IPS-20b (cell line): Measurements from ENCODE around the gene KHDC1.
"Not testable (repeated sequence)": the region's sequence is repeated elsewhere in the genome, so short reads cannot be mapped to it uniquely, and the experiment has no call there.

Source experiments
- H3K27ac ChIP-seq: one replicate; pipeline ENCODE4 v1.5.1; 2013; ENCODE audit warnings: low read length
- H3K27me3 ChIP-seq: 2 replicates; pipeline ENCODE4 v1.6.1; 2013; ENCODE audit warnings: mild to moderate bottlenecking, low read length, inconsistent platforms; ENCODE audit not compliant: insufficient read depth
- H3K36me3 ChIP-seq: 2 replicates; pipeline ENCODE4 v1.6.1; 2013; ENCODE audit warnings: low read depth, mild to moderate bottlenecking, inconsistent platforms, low read length, moderate library complexity; ENCODE audit not compliant: insufficient read depth
- H3K4me1 ChIP-seq: 2 replicates; pipeline ENCODE4 v1.6.1; 2013; ENCODE audit warnings: mild to moderate bottlenecking, control low read depth, inconsistent platforms, low read length, moderate library complexity; ENCODE audit not compliant: insufficient read depth
- H3K4me3 ChIP-seq: 2 replicates; pipeline ENCODE4 v1.5.1; 2013; ENCODE audit warnings: mild to moderate bottlenecking, low read length, inconsistent platforms
- H3K9ac ChIP-seq: 2 replicates; pipeline ENCODE4 v1.6.1; 2013; ENCODE audit warnings: low read depth, mild to moderate bottlenecking, inconsistent platforms, low read length, moderate library complexity
- H3K9me3 ChIP-seq: 2 replicates; pipeline ENCODE4 v1.6.1; 2013; ENCODE audit warnings: mild to moderate bottlenecking, low read depth, low read length, inconsistent platforms; ENCODE audit not compliant: insufficient read depth

KHDC1 gene

GRCh38 chr6:73242001-73242400 lies 21.0 kb downstream of the KHDC1 start:
- Histone ChIP-seq H3K27ac (no peak overlapping the region), H3K36me3 (no peaks in the 10 kb centered on the region), H3K4me3 (no peak overlapping the region), H3K9me3 (no peaks in the 10 kb centered on the region), H3K4me1 (no peaks in the 10 kb centered on the region), H3K9ac (no peak overlapping the region), H3K27me3 (no peaks in the 10 kb centered on the region)

- no peaks in the 10 kb centered on the region for H3K36me3 ChIP-seq
- H3K4me3 ChIP-seq: no peak overlapping the region
- H3K9me3 ChIP-seq: no peaks in the 10 kb centered on the region
- H3K27ac ChIP-seq: no peak overlapping the region
- H3K27me3 ChIP-seq: no peaks in the 10 kb centered on the region
- H3K9ac ChIP-seq: no peak overlapping the region
- H3K4me1 ChIP-seq: no peaks in the 10 kb centered on the region
Observed at GRCh38 chr6:73240730-73241129, 22.3 kb downstream of the KHDC1 start.

GRCh38 chr6:73236144-73236750 lies 26.7 kb downstream of the KHDC1 start:
- Histone ChIP-seq H3K4me3 (no peak overlapping the region), H3K4me1 (no peaks in the 10 kb centered on the region), H3K27ac (no peak overlapping the region), H3K27me3 (no peaks in the 10 kb centered on the region), H3K9ac (no peak overlapping the region), H3K9me3 (no peaks in the 10 kb centered on the region), H3K36me3 (no peaks in the 10 kb centered on the region)

- Histone ChIP-seq H3K36me3 (no peaks in the 10 kb centered on the region), H3K4me3 (no peak overlapping the region), H3K9me3 (no peaks in the 10 kb centered on the region), H3K4me1 (no peaks in the 10 kb centered on the region), H3K27me3 (no peaks in the 10 kb centered on the region), H3K9ac (no peak overlapping the region), H3K27ac (no peak overlapping the region)
Observed at GRCh38 chr6:73234733-73235132, 28.3 kb downstream of the KHDC1 start.

GRCh38 chr6:73233971-73234370 lies 29.0 kb downstream of the KHDC1 start:
- H3K4me1 ChIP-seq, H3K9ac ChIP-seq, H3K27ac ChIP-seq, H3K4me3 ChIP-seq, H3K27me3 ChIP-seq, H3K36me3 ChIP-seq, H3K9me3 ChIP-seq: not testable (repeated sequence)

- no peak overlapping the region for H3K9ac ChIP-seq
- H3K4me1 ChIP-seq: no peaks in the 10 kb centered on the region
- no peak overlapping the region for H3K27ac ChIP-seq
- no peaks in the 10 kb centered on the region for H3K9me3 ChIP-seq
- H3K27me3 ChIP-seq: no peaks in the 10 kb centered on the region
- H3K36me3 ChIP-seq: no peaks in the 10 kb centered on the region
- no peak overlapping the region for H3K4me3 ChIP-seq
Observed at GRCh38 chr6:73233048-73233447, 29.9 kb downstream of the KHDC1 start.

- Histone ChIP-seq H3K9me3 (no peaks in the 10 kb centered on the region), H3K36me3 (no peaks in the 10 kb centered on the region), H3K4me1 (no peaks in the 10 kb centered on the region), H3K9ac (no peak overlapping the region), H3K27me3 (no peaks in the 10 kb centered on the region), H3K4me3 (no peak overlapping the region), H3K27ac (no peak overlapping the region)
Observed at GRCh38 chr6:73231986-73232391, 31.0 kb downstream of the KHDC1 start.

- no peak overlapping the region for H3K27ac ChIP-seq
- H3K4me1 ChIP-seq: no peaks in the 10 kb centered on the region
- H3K27me3 ChIP-seq: no peaks in the 10 kb centered on the region
- H3K9ac ChIP-seq: no peak overlapping the region
- H3K36me3 ChIP-seq: no peaks in the 10 kb centered on the region
- H3K9me3 ChIP-seq: no peaks in the 10 kb centered on the region
- no peak overlapping the region for H3K4me3 ChIP-seq
Observed at GRCh38 chr6:73227606-73228255, 35.3 kb downstream of the KHDC1 start.

- Histone ChIP-seq H3K27me3 (no peaks in the 10 kb centered on the region), H3K9me3 (no peaks in the 10 kb centered on the region), H3K36me3 (no peaks in the 10 kb centered on the region), H3K9ac (no peak within 1 kb of the TSS), H3K4me3 (no peak within 1 kb of the TSS), H3K4me1 (no peaks in the 10 kb centered on the region), H3K27ac (no peak within 1 kb of the TSS)
Observed at GRCh38 chr6:73225396-73225795, 37.6 kb downstream of the KHDC1 start, which contains the start of gene KHDC1L. Gene KHDC1L, minus strand, starts transcription at chr6:73225496. Its CDS starts 88 bp downstream, at chr6:73225408.

- Histone ChIP-seq H3K4me1 (no peaks in the 10 kb centered on the region), H3K9me3 (no peaks in the 10 kb centered on the region), H3K27me3 (no peaks in the 10 kb centered on the region)
Observed at GRCh38 chr6:73216859-73217258, 46.1 kb downstream of the KHDC1 start.

GRCh38 chr6:73209117-73209516 lies 53.9 kb downstream of the KHDC1 start:
- peaks cover 4% of the 10 kb centered on the region for H3K4me1 ChIP-seq
- H3K9ac ChIP-seq: no peak overlapping the region
- H3K4me3 ChIP-seq: no peak overlapping the region
- H3K27me3 ChIP-seq: no peaks in the 10 kb centered on the region
- no peaks in the 10 kb centered on the region for H3K36me3 ChIP-seq
- H3K27ac ChIP-seq: no peak overlapping the region
- peaks cover 9% of the 10 kb centered on the region; the same call in 1 of the 2 replicates for H3K9me3 ChIP-seq

More at GRCh38 chr6:73216859-73217258, 46.1 kb downstream of the KHDC1 start:
- Histone ChIP-seq H3K9ac (no peak overlapping the region), H3K4me3 (no peak overlapping the region), H3K36me3 (no peaks in the 10 kb centered on the region), H3K27ac (no peak overlapping the region)

GRCh38 chr6:73207221-73207837 lies 55.7 kb downstream of the KHDC1 start:
- no peak overlapping the region for H3K9ac ChIP-seq
- H3K27ac ChIP-seq: no peak overlapping the region
- peaks cover 6% of the 10 kb centered on the region for H3K4me1 ChIP-seq
- no peak overlapping the region for H3K4me3 ChIP-seq
- H3K9me3 ChIP-seq: peaks cover 9% of the 10 kb centered on the region; the same call in 1 of the 2 replicates
- no peaks in the 10 kb centered on the region for H3K27me3 ChIP-seq
- H3K36me3 ChIP-seq: no peaks in the 10 kb centered on the region
